CD14-positive monocyte (primary cell): Measurements from ENCODE around the gene TATDN3. TPM values are rescaled to one million over a fixed set of nuclear protein-coding genes. Genes with fewer than 3 reads are reported as not detected.

Source experiments
- DNase-seq, 3 donors: peaks; one replicate each; pipeline ENCODE4 v3.0.0-alpha.2; 2011 to 2022
- H2AFZ ChIP-seq: 2 replicates; pipeline ENCODE4 v1.6.0; 2012; ENCODE audit warnings: mild to moderate bottlenecking, low read depth, low read length, inconsistent platforms; ENCODE audit not compliant: insufficient read depth, poor library complexity, severe bottlenecking
- H3K27ac ChIP-seq, 2 donors: 1 replicate in 1 of 2; 2 replicates in 1 of 2; pipeline ENCODE4 v1.5.1; 2012 to 2013; ENCODE audit warnings: low read length in 2 of 2, control low read depth in 1 of 2, inconsistent platforms in 1 of 2, low read depth in 1 of 2, mild to moderate bottlenecking in 1 of 2
- H3K27me3 ChIP-seq, 2 donors: one replicate each; pipeline versions ENCODE4 v1.6.0 to v1.6.1; 2011 to 2013; ENCODE audit warnings: low read length in 2 of 2; ENCODE audit not compliant: control insufficient read depth in 2 of 2, insufficient read depth in 2 of 2
- H3K36me3 ChIP-seq, 2 donors: replicated peaks in 1 of 2; 1 replicate in 1 of 2; 2 replicates in 1 of 2; pipeline versions ENCODE4 v1.5.1 to v1.6.1; 2012 to 2013; ENCODE audit warnings: low read length in 2 of 2, control low read depth in 1 of 2, inconsistent platforms in 1 of 2, mild to moderate bottlenecking in 1 of 2; ENCODE audit not compliant: insufficient read depth in 2 of 2, control insufficient read depth in 1 of 2
- H3K4me1 ChIP-seq, 2 donors: 1 replicate in 1 of 2; 2 replicates in 1 of 2; pipeline versions ENCODE4 v1.5.1 to v1.6.1; 2012 to 2013; ENCODE audit warnings: low read length in 2 of 2, control low read depth in 1 of 2, inconsistent platforms in 1 of 2, mild to moderate bottlenecking in 1 of 2, moderate library complexity in 1 of 2; ENCODE audit not compliant: insufficient read depth in 2 of 2, control insufficient read depth in 1 of 2
- H3K4me2 ChIP-seq: replicated peaks from 2 replicates; pipeline ENCODE3; 2012; ENCODE audit warnings: low read length, moderate library complexity, mild to moderate bottlenecking; ENCODE audit not compliant: poor library complexity, severe bottlenecking; ENCODE audit errors: extremely low read depth
- H3K4me3 ChIP-seq, 3 experiments: fragments of 200-600 bp in 1 of 3; sonication (generic) in 1 of 3; replicated peaks in 1 of 3; 1 replicate in 2 of 3; 2 replicates in 1 of 3; pipeline ENCODE4 v1.5.1; 2011 to 2013; ENCODE audit warnings: low read length in 3 of 3, mild to moderate bottlenecking in 3 of 3, control low read depth in 2 of 3, low read depth in 2 of 3, inconsistent platforms in 1 of 3, moderate library complexity in 1 of 3
- H3K79me2 ChIP-seq: 2 replicates; pipeline ENCODE4 v1.6.0; 2012; ENCODE audit warnings: mild to moderate bottlenecking, control low read depth, inconsistent platforms, low read length, moderate library complexity; ENCODE audit not compliant: insufficient read depth
- H3K9ac ChIP-seq: 2 replicates; pipeline ENCODE4 v1.6.0; 2017; ENCODE audit warnings: low read length, mild to moderate bottlenecking; ENCODE audit not compliant: insufficient read depth, poor library complexity, severe bottlenecking
- H3K9me3 ChIP-seq, 2 donors: replicated peaks in 1 of 2; 1 replicate in 1 of 2; 2 replicates in 1 of 2; pipeline versions ENCODE4 v1.5.1 to v1.6.1; 2012 to 2013; ENCODE audit warnings: low read length in 2 of 2, control low read depth in 1 of 2; ENCODE audit not compliant: control insufficient read depth in 1 of 2, insufficient read depth in 1 of 2
- H4K20me1 ChIP-seq: 2 replicates; pipeline ENCODE4 v1.6.0; 2012; ENCODE audit warnings: mild to moderate bottlenecking, low read length, control low read depth, moderate library complexity; ENCODE audit not compliant: insufficient read depth
- H3K27ac Mint-ChIP-seq, 7 donors: one replicate each; pipeline ENCODE4 v1.8.0; 2020; ENCODE audit warnings: mild to moderate bottlenecking in 7 of 7, mixed read lengths in 7 of 7, moderate library complexity in 6 of 7, inconsistent platforms in 2 of 7
- H3K27me3 Mint-ChIP-seq, 3 donors: one replicate each; pipeline ENCODE4 v1.8.0; 2021 to 2022; ENCODE audit warnings: low read depth in 3 of 3, mild to moderate bottlenecking in 3 of 3, mixed read lengths in 3 of 3, moderate library complexity in 3 of 3, inconsistent platforms in 1 of 3
- H3K36me3 Mint-ChIP-seq, 2 donors: one replicate each; pipeline ENCODE4 v1.8.0; 2020; ENCODE audit warnings: mixed read lengths in 2 of 2, inconsistent platforms in 1 of 2, mild to moderate bottlenecking in 1 of 2
- H3K4me1 Mint-ChIP-seq: one replicate; pipeline ENCODE4 v1.8.0; 2020; ENCODE audit warnings: mild to moderate bottlenecking, mixed read lengths
- H3K4me3 Mint-ChIP-seq, 2 donors: one replicate each; pipeline ENCODE4 v1.8.0; 2020; ENCODE audit warnings: mild to moderate bottlenecking in 2 of 2, mixed read lengths in 2 of 2, moderate library complexity in 1 of 2
- H3K9me3 Mint-ChIP-seq, 7 donors: one replicate each; pipeline ENCODE4 v1.8.0; 2020 to 2022; ENCODE audit warnings: mixed read lengths in 7 of 7, mild to moderate bottlenecking in 6 of 7, moderate library complexity in 6 of 7, inconsistent platforms in 2 of 7
- CTCF ChIP-seq: fragments of 200-600 bp; IDR thresholded peaks from one replicate; pipeline ENCODE4 v1.8.0; 2022; ENCODE audit warnings: antibody characterized with exemption, mild to moderate bottlenecking
- WGBS: methylation state at CpG from one replicate; pipeline ENCODE4 v1.1.5; 2013; ENCODE audit warnings: missing lambda C conversion rate; ENCODE audit not compliant: insufficient coverage; 5-methylcytosine and 5-hydroxymethylcytosine counted together
- intact Hi-C, 2 donors: fragments of 100-400 bp; cut with micrococcal nuclease; formaldehyde crosslinking; loops; one replicate each; pipeline versions ENCODE4 v1.15.0 to v1.15.1; 2023
- polyA plus RNA-seq, 3 donors: library from polyadenylated mRNA; depleted of rRNA in 1 of 3; unstranded in 2 of 3; stranded (reverse) in 1 of 3; fragments of 300-500 nt in 2 of 3; fragments of >200 nt in 1 of 3; fragmentation: Illumina TruSeq in 2 of 3; gene quantifications; 1 replicate in 2 of 3; 2 replicates in 1 of 3; pipeline ENCODE4 v1.2.3, GENCODE V29; 2012 to 2021

Gene TATDN3
- polyA plus RNA-seq, 3 donors, result 12.1 to 34.3 (median 31.4) TPM

- peaks cover 21 to 23% of the 10 kb centered on the region in 2 donors for H3K36me3 Mint-ChIP-seq
- no peak for DNase-seq
- no peak for TF ChIP-seq CTCF
- H3K27me3 ChIP-seq, result no peaks in the 10 kb centered on the region
- H3K27me3 Mint-ChIP-seq, result no peaks in the 10 kb centered on the region
- peaks cover 13% of the 10 kb centered on the region for H3K4me1 Mint-ChIP-seq
- peaks cover 0 to 2% (median 0%) of the 10 kb centered on the region in 7 donors for H3K9me3 Mint-ChIP-seq
- no peaks in the 10 kb centered on the region for H4K20me1 ChIP-seq
- H3K9me3 ChIP-seq, result no peaks in the 10 kb centered on the region
- peaks cover 6 to 19% of the 10 kb centered on the region in 2 donors for H3K36me3 ChIP-seq
- intact Hi-C loops, result no loop called here
- no peak overlapping the region for H3K4me3 ChIP-seq
- H3K4me3 Mint-ChIP-seq, result no peak overlapping the region
- WGBS, result 100% methylated on average over 1 of the region's 5 CpGs
- H2AFZ ChIP-seq, result no peak overlapping the region
- no peaks in the 10 kb centered on the region for H3K79me2 ChIP-seq
- H3K27ac ChIP-seq, result no peak overlapping the region
- peaks cover 9% of the 10 kb centered on the region in 2 donors for H3K4me1 ChIP-seq
- H3K9ac ChIP-seq, result no peak overlapping the region
- no peak overlapping the region for H3K4me2 ChIP-seq
- peak overlapping the region in 1 of 7 donors; percentile 20 for H3K27ac Mint-ChIP-seq
Observed at GRCh38 chr1:212814537-212815334, 23.0 kb downstream of the TATDN3 start.

GRCh38 chr1:212816567-212817278 is 25.0 kb downstream of the TATDN3 start:
- no peak for DNase-seq
- 92% methylated on average over 3 of the region's 3 CpGs for WGBS
- TF ChIP-seq CTCF, result no peak
- Histone ChIP-seq H3K9me3 (no peaks in the 10 kb centered on the region), H3K4me1 (peaks cover 18 to 19% of the 10 kb centered on the region in 2 donors), H3K36me3 (peaks cover 6 to 19% of the 10 kb centered on the region in 2 donors), H3K4me3 (no peak overlapping the region), H4K20me1 (no peaks in the 10 kb centered on the region), H3K27me3 (no peaks in the 10 kb centered on the region), H2AFZ (no peak overlapping the region), H3K9ac (no peak overlapping the region), H3K4me2 (no peak overlapping the region), H3K79me2 (no peaks in the 10 kb centered on the region), H3K27ac (no peak overlapping the region)
- H3K27ac Mint-ChIP-seq, result no peak overlapping the region
- peaks cover 14 to 18% of the 10 kb centered on the region in 2 donors for H3K36me3 Mint-ChIP-seq
- no peaks in the 10 kb centered on the region for H3K27me3 Mint-ChIP-seq
- intact Hi-C loops, result no loop called here
- peaks cover 0 to 2% (median 0%) of the 10 kb centered on the region in 7 donors for H3K9me3 Mint-ChIP-seq
- H3K4me3 Mint-ChIP-seq, result no peak overlapping the region
- peaks cover 25% of the 10 kb centered on the region for H3K4me1 Mint-ChIP-seq
